IMR-90 (cell line): Measurements from ENCODE around the gene ACAD11. TPM values are rescaled to one million over a fixed set of nuclear protein-coding genes. Genes with fewer than 3 reads are reported as not detected.

ENCODE experiments used
- ATAC-seq: fragments of 200-7000 bp; cut with Tn5 transposase; 2 replicates; pipeline ENCODE4 v1.9.1; 2020; ENCODE audit warnings: low read depth, mild to moderate bottlenecking, moderate library complexity
- BruUV-seq: library from RNA; stranded (reverse); fragments of 400-500 nt; replicated peaks from 2 replicates; lab custom pipeline; 2021; lab: Mats Ljungman, UMichigan
- CTCF ChIA-PET: fragments of 300-600 bp; formaldehyde crosslinking; extraction: SDS; loops from one replicate; lab custom pipeline; 2021; ENCODE audit warnings: antibody characterized with exemption; lab: Yijun Ruan, JAX
- POLR2A ChIA-PET: fragments of 300-600 bp; sonication (Branson Sonifier 250); formaldehyde crosslinking; loops from one replicate; lab custom pipeline; 2022; ENCODE audit warnings: antibody characterized with exemption; ENCODE audit not compliant: unreplicated experiment; lab: Charles Lee
- DNase-seq: peaks from one replicate; pipeline ENCODE4 v3.0.0; 2013
- H2AFZ ChIP-seq: replicated peaks from 2 replicates; pipeline ENCODE3; 2013; ENCODE audit warnings: low read length, mild to moderate bottlenecking; ENCODE audit not compliant: poor library complexity
- H2AK5ac ChIP-seq: 2 replicates; pipeline ENCODE4 v1.6.1; 2013; ENCODE audit warnings: low read depth, low read length, inconsistent platforms
- H2AK9ac ChIP-seq: replicated peaks from 2 replicates; pipeline ENCODE3; 2013; ENCODE audit warnings: mild to moderate bottlenecking, low read depth, low read length, moderate library complexity; ENCODE audit not compliant: poor library complexity
- H2BK120ac ChIP-seq: 2 replicates; pipeline ENCODE4 v1.6.1; 2013; ENCODE audit warnings: low read depth, low read length, inconsistent platforms
- H2BK15ac ChIP-seq: 3 replicates; pipeline ENCODE4 v1.6.1; 2013; ENCODE audit warnings: low read depth, low read length, inconsistent platforms
- H2BK20ac ChIP-seq: 2 replicates; pipeline ENCODE4 v1.6.1; 2013; ENCODE audit warnings: low read depth, mild to moderate bottlenecking, inconsistent platforms, low read length, moderate library complexity
- H2BK5ac ChIP-seq: 2 replicates; pipeline ENCODE4 v1.6.1; 2013; ENCODE audit warnings: mild to moderate bottlenecking, low read depth, low read length, inconsistent platforms; ENCODE audit not compliant: poor library complexity, severe bottlenecking
- H3K14ac ChIP-seq: replicated peaks from 2 replicates; pipeline ENCODE4 v1.6.1; 2013; ENCODE audit warnings: low read depth, low read length, inconsistent platforms
- H3K18ac ChIP-seq: 2 replicates; pipeline ENCODE4 v1.6.1; 2013; ENCODE audit warnings: low read depth, low read length, control low read depth
- H3K23ac ChIP-seq: 2 replicates; pipeline ENCODE4 v1.6.1; 2013; ENCODE audit warnings: low read depth, low read length, inconsistent platforms
- H3K27ac ChIP-seq: 2 replicates; pipeline ENCODE4 v1.5.1; 2013; ENCODE audit warnings: mild to moderate bottlenecking, control low read depth, low read length; ENCODE audit not compliant: insufficient read depth
- H3K27me3 ChIP-seq: 2 replicates; pipeline ENCODE4 v1.6.1; 2013; ENCODE audit warnings: low read length; ENCODE audit not compliant: control insufficient read depth, insufficient read depth
- H3K36me3 ChIP-seq: 2 replicates; pipeline ENCODE4 v1.6.1; 2013; ENCODE audit warnings: low read length, mixed read lengths; ENCODE audit not compliant: control insufficient read depth, insufficient read depth
- H3K4ac ChIP-seq: 2 replicates; pipeline ENCODE4 v1.6.1; 2013; ENCODE audit warnings: low read depth, low read length, inconsistent platforms
- H3K4me1 ChIP-seq: 2 replicates; pipeline ENCODE4 v1.6.1; 2013; ENCODE audit warnings: low read length, mixed read lengths; ENCODE audit not compliant: control insufficient read depth, insufficient read depth
- H3K4me2 ChIP-seq: 2 replicates; pipeline ENCODE4 v1.6.1; 2013; ENCODE audit warnings: low read depth, mild to moderate bottlenecking, control low read depth, low read length, moderate library complexity
- H3K4me3 ChIP-seq: 2 replicates; pipeline ENCODE4 v1.5.1; 2013; ENCODE audit warnings: low read depth, mild to moderate bottlenecking, control low read depth, low read length, moderate library complexity; ENCODE audit not compliant: insufficient read depth
- H3K56ac ChIP-seq: 2 replicates; pipeline ENCODE4 v1.6.1; 2013; ENCODE audit warnings: low read length, inconsistent platforms; ENCODE audit not compliant: insufficient read depth; ENCODE audit errors: extremely low read depth
- H3K79me1 ChIP-seq, 2 experiments: 2 replicates each; pipeline ENCODE4 v1.6.1; 2013; ENCODE audit warnings: low read length in 2 of 2, inconsistent platforms in 1 of 2, low read depth in 1 of 2
- H3K9ac ChIP-seq: 2 replicates; pipeline ENCODE4 v1.6.1; 2013; ENCODE audit warnings: low read depth, low read length, control low read depth
- H3K9me1 ChIP-seq: 2 replicates; pipeline ENCODE4 v1.6.1; 2013; ENCODE audit warnings: low read length, inconsistent platforms; ENCODE audit not compliant: insufficient read depth
- H3K9me3 ChIP-seq: 2 replicates; pipeline ENCODE4 v1.6.1; 2013; ENCODE audit warnings: low read length; ENCODE audit not compliant: control insufficient read depth, insufficient read depth
- H4K20me1 ChIP-seq: 2 replicates; pipeline ENCODE4 v1.6.1; 2013; ENCODE audit warnings: low read length, inconsistent platforms; ENCODE audit not compliant: insufficient read depth
- H4K5ac ChIP-seq: 2 replicates; pipeline ENCODE4 v1.6.1; 2013; ENCODE audit warnings: mild to moderate bottlenecking, low read depth, low read length, control low read depth
- H4K8ac ChIP-seq, 2 experiments: 2 replicates each; pipeline ENCODE4 v1.6.1; 2013; ENCODE audit warnings: low read depth in 2 of 2, low read length in 2 of 2, control low read depth in 1 of 2, inconsistent platforms in 1 of 2
- H4K91ac ChIP-seq: 2 replicates; pipeline ENCODE4 v1.6.1; 2013; ENCODE audit warnings: low read depth, low read length, inconsistent platforms; ENCODE audit not compliant: insufficient read depth
- BHLHE40 ChIP-seq: fragments of 150-350 bp; IDR thresholded peaks from 2 replicates; pipeline ENCODE4 v1.6.1; 2016; ENCODE audit warnings: mild to moderate bottlenecking, low read depth, low read length
- CEBPB ChIP-seq: IDR thresholded peaks from 2 replicates; pipeline ENCODE4 v1.6.1; 2012; ENCODE audit warnings: low read depth, low read length, improper control_type of control experiment
- CHD1 ChIP-seq: IDR thresholded peaks from 2 replicates; pipeline ENCODE4 v1.6.1; 2012; ENCODE audit warnings: low read depth, low read length, improper control_type of control experiment
- FOS ChIP-seq: fragments of 150-350 bp; IDR thresholded peaks from 2 replicates; pipeline ENCODE4 v1.6.1; 2016; ENCODE audit warnings: low read depth, low read length
- MAFK ChIP-seq: IDR thresholded peaks from 2 replicates; pipeline ENCODE4 v1.6.1; 2012; ENCODE audit warnings: low read depth, low read length, improper control_type of control experiment
- MAZ ChIP-seq: IDR thresholded peaks from 2 replicates; pipeline ENCODE4 v1.6.1; 2012; ENCODE audit warnings: low read depth, mild to moderate bottlenecking, low read length, improper control_type of control experiment, moderate library complexity, borderline replicate concordance
- MXI1 ChIP-seq: IDR thresholded peaks from 2 replicates; pipeline ENCODE4 v1.6.1; 2012; ENCODE audit warnings: low read depth, mild to moderate bottlenecking, low read length, moderate library complexity, borderline replicate concordance
- NFE2L2 ChIP-seq: fragments of 150-350 bp; IDR thresholded peaks from 2 replicates; pipeline ENCODE4 v1.6.1; 2016; ENCODE audit warnings: low read depth, mild to moderate bottlenecking, low read length
- POLR2A ChIP-seq: IDR thresholded peaks from 2 replicates; pipeline ENCODE4 v1.6.1; 2012; ENCODE audit warnings: mild to moderate bottlenecking, low read depth, low read length
- RAD21 ChIP-seq: IDR thresholded peaks from 2 replicates; pipeline ENCODE4 v1.6.1; 2012; ENCODE audit warnings: low read length, improper control_type of control experiment
- RCOR1 ChIP-seq: IDR thresholded peaks from 2 replicates; pipeline ENCODE4 v1.6.1; 2012; ENCODE audit warnings: mild to moderate bottlenecking, low read length, improper control_type of control experiment; ENCODE audit not compliant: insufficient replicate concordance
- RFX5 ChIP-seq: IDR thresholded peaks from 2 replicates; pipeline ENCODE4 v1.8.0; 2012; ENCODE audit warnings: low read depth, mild to moderate bottlenecking, low read length, moderate library complexity
- SMC3 ChIP-seq: fragments of 150-350 bp; IDR thresholded peaks from 2 replicates; pipeline ENCODE4 v1.6.1; 2016; ENCODE audit warnings: low read depth, mild to moderate bottlenecking, antibody characterized with exemption, low read length, moderate library complexity
- WGBS, 2 experiments: methylation state at CpG; one replicate each; pipeline versions ENCODE4 v1.1.5 to v1.1.7; 2013; ENCODE audit warnings: missing lambda C conversion rate in 2 of 2; ENCODE audit not compliant: insufficient read length in 1 of 2; ENCODE audit errors: extremely low coverage in 2 of 2; 5-methylcytosine and 5-hydroxymethylcytosine counted together
- dilution Hi-C: fragments of 300-500 bp; cut with HindIII; formaldehyde crosslinking; loops from one replicate; pipeline ENCODE4 v1.14.3; 2018; ENCODE audit warnings: low sequenced_read_pairs; ENCODE audit not compliant: unreplicated experiment
- in situ Hi-C: fragments of 300-500 bp; cut with MboI; formaldehyde crosslinking; loops from 3 replicates; pipeline ENCODE4 v1.14.3; 2019; ENCODE audit warnings: low sequenced_read_pairs, inconsistent platforms, mixed read lengths
- intact Hi-C: fragments of 100-400 bp; cut with micrococcal nuclease; formaldehyde crosslinking; loops from 2 replicates; pipeline ENCODE4 v1.10.0; 2022
- polyA plus RNA-seq, 3 experiments: library from polyadenylated mRNA; depleted of rRNA; stranded (reverse); fragments of >200 nt; gene quantifications; 2 replicates each; pipeline ENCODE4 v1.2.3, GENCODE V29; 2012; ENCODE audit warnings: low replicate concordance in 1 of 3
- total RNA-seq: library from RNA; depleted of rRNA; stranded (reverse); fragments of >200 nt; gene quantifications from 2 replicates; pipeline ENCODE4 v1.2.3, GENCODE V29; 2012
- TF ChIP-seq, protein P1 (sequence below): fragments of 150-350 bp; IDR thresholded peaks from 2 replicates; pipeline ENCODE4 v1.6.1; 2017; ENCODE audit warnings: mild to moderate bottlenecking, antibody characterized with exemption, low read length, low read depth
- TF ChIP-seq, protein P2 (sequence below): conservative IDR thresholded peaks from 2 replicates; pipeline ENCODE4 v1.5.1; 2012; ENCODE audit warnings: mild to moderate bottlenecking, low read depth, low read length, improper control_type of control experiment
- TF ChIP-seq, protein P3 (sequence below): fragments of 150-350 bp; IDR thresholded peaks from 2 replicates; pipeline ENCODE4 v1.6.1; 2016; ENCODE audit warnings: low read depth, mild to moderate bottlenecking, low read length, moderate library complexity, borderline replicate concordance

Gene ACAD11
- total and polyA plus RNA-seq, 2 of the 4 experiments (the other 2 are of a cell fraction) = 16.0 to 18.8 TPM

DNA sequence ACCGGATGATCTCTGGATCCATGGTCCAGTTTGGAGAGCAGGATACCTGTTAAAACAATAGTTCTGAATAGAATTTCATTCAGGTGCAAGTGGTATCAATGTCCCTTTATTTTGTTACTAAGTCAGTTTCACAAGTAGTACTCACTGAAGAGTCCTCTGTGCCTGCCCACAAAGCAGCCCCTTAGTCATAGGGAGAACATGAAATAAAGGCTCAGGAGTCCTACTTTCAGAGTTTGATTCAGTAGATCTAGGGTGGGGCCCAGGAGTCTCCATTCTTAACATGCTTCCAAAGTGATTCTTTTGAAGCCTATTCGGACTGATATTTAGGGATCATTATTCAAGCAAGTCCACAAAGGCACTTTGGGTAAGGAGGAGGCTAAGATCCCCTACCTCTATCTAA, 142.3 kb downstream of the ACAD11 start:
- no peak for ATAC-seq
- Histone ChIP-seq H3K27ac (no peak overlapping the region), H3K36me3 (peaks cover 36% of the 10 kb centered on the region), H3K23ac (no peak overlapping the region), H4K8ac (no peak overlapping the region), H3K4me3 (no peak overlapping the region), H3K27me3 (no peaks in the 10 kb centered on the region), H3K9me1 (no peaks in the 10 kb centered on the region), H3K56ac (no peak overlapping the region), H2AFZ (no peak overlapping the region), H4K91ac (no peak overlapping the region), H3K9ac (no peak overlapping the region), H3K4me2 (no peak overlapping the region), H4K20me1 (no peaks in the 10 kb centered on the region), H2AK5ac (no peak overlapping the region), H2BK15ac (no peak overlapping the region), H2BK5ac (no peak overlapping the region), H3K4me1 (no peaks in the 10 kb centered on the region), H2BK20ac (no peak overlapping the region), H2BK120ac (no peak overlapping the region), H3K79me1 (peaks cover 13 to 15% of the 10 kb centered on the region in 2 experiments; a peak in 3 of 4 replicates), H3K9me3 (no peaks in the 10 kb centered on the region), H3K4ac (no peak overlapping the region), H3K18ac (no peak overlapping the region), H3K14ac (no peak overlapping the region), H4K5ac (no peak overlapping the region), H2AK9ac (no peak overlapping the region)
- ChIA-PET POLR2A (no interaction called here), CTCF (no interaction called here)
- no peak for TF ChIP-seq SMC3
- TF ChIP-seq MXI1 = no peak
- TF ChIP-seq, protein P1, sequence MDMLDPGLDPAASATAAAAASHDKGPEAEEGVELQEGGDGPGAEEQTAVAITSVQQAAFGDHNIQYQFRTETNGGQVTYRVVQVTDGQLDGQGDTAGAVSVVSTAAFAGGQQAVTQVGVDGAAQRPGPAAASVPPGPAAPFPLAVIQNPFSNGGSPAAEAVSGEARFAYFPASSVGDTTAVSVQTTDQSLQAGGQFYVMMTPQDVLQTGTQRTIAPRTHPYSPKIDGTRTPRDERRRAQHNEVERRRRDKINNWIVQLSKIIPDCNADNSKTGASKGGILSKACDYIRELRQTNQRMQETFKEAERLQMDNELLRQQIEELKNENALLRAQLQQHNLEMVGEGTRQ = no peak
- TF ChIP-seq RAD21 = no peak
- TF ChIP-seq, protein P2, sequence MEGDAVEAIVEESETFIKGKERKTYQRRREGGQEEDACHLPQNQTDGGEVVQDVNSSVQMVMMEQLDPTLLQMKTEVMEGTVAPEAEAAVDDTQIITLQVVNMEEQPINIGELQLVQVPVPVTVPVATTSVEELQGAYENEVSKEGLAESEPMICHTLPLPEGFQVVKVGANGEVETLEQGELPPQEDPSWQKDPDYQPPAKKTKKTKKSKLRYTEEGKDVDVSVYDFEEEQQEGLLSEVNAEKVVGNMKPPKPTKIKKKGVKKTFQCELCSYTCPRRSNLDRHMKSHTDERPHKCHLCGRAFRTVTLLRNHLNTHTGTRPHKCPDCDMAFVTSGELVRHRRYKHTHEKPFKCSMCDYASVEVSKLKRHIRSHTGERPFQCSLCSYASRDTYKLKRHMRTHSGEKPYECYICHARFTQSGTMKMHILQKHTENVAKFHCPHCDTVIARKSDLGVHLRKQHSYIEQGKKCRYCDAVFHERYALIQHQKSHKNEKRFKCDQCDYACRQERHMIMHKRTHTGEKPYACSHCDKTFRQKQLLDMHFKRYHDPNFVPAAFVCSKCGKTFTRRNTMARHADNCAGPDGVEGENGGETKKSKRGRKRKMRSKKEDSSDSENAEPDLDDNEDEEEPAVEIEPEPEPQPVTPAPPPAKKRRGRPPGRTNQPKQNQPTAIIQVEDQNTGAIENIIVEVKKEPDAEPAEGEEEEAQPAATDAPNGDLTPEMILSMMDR = no peak
- TF ChIP-seq MAZ = no peak
- no peak for TF ChIP-seq NFE2L2
- TF ChIP-seq CEBPB = no peak
- no peak for TF ChIP-seq RCOR1
- TF ChIP-seq POLR2A = no peak
- no peak for TF ChIP-seq MAFK
- TF ChIP-seq, protein P3, sequence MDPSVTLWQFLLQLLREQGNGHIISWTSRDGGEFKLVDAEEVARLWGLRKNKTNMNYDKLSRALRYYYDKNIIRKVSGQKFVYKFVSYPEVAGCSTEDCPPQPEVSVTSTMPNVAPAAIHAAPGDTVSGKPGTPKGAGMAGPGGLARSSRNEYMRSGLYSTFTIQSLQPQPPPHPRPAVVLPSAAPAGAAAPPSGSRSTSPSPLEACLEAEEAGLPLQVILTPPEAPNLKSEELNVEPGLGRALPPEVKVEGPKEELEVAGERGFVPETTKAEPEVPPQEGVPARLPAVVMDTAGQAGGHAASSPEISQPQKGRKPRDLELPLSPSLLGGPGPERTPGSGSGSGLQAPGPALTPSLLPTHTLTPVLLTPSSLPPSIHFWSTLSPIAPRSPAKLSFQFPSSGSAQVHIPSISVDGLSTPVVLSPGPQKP = no peak
- no peak for TF ChIP-seq CHD1
- no peak for TF ChIP-seq BHLHE40
- TF ChIP-seq RFX5 = no peak
- TF ChIP-seq FOS = no peak
- no peak for DNase-seq
- dilution Hi-C loops = no loop called here
- in situ Hi-C loops = no loop called here
- BruUV-seq = no TSS peak
- WGBS, 2 experiments = 100% methylated on average over 1 of the region's 2 CpGs; no CpG with 5 or more reads in 1 of the 2 experiments
- intact Hi-C loops = loop anchor here (5.0 kb wide), 1 partner anchor 40 kb away; no protein-coding TSS in a partner anchor
